Measurements from ENCODE around the gene SPRED2. TPM values are rescaled to one million over a fixed set of nuclear protein-coding genes. Genes with fewer than 3 reads are reported as not detected.

Gene SPRED2
- total and polyA plus RNA-seq, 2 of the 8 experiments (the other 6 are each of a cell fraction or from before 2014, with no cell fraction given): 15.3 to 22.5 TPM

GRCh38 chr2:65479524-65479923 is 47.1 kb upstream of the SPRED2 start:
- H3K4me3 ChIP-seq (ENCODE audit: extremely low read depth in 1 of 4, insufficient read depth in 2 of 4, low read depth in 3 of 4, low read length in 4 of 4): no peak overlapping the region
- H2BK15ac ChIP-seq (ENCODE audit: low read length): no peak overlapping the region
- H4K5ac ChIP-seq (ENCODE audit: insufficient read length, low read depth, low read length): no peak overlapping the region
- no peak overlapping the region for H4K8ac ChIP-seq (ENCODE audit: extremely low read depth, insufficient read depth, low read length)
- ChIA-PET CTCF (ENCODE audit: partially characterized antibody) (no interaction called here), POLR2A (ENCODE audit: partially characterized antibody) (no interaction called here)
- H3K56ac ChIP-seq (replicated peaks; ENCODE audit: insufficient read length, low read depth, low read length): no peak overlapping the region
- H4K91ac ChIP-seq (replicated peaks; ENCODE audit: insufficient read length, low read length): no peak overlapping the region
- no peaks in the 10 kb centered on the region for H3K79me1 ChIP-seq (ENCODE audit: low read depth, low read length)
- H3K23me2 ChIP-seq (ENCODE audit: low read depth, low read length): no peaks in the 10 kb centered on the region
- H3K14ac ChIP-seq (ENCODE audit: insufficient read length): no peak overlapping the region
- peaks cover 0 to 5% (median 0%) of the 10 kb centered on the region in 4 experiments; a peak in 1 of 7 replicates for H3K4me1 ChIP-seq (replicated peaks in 1 of 4; ENCODE audit: control insufficient read depth in 3 of 4, insufficient read depth in 4 of 4, low read length in 3 of 4)
- no peak for DNase-seq (ENCODE audit: low read depth in 1 of 2, low spot score in 2 of 2)
- H2AFZ ChIP-seq (ENCODE audit: low read length): no peak overlapping the region; the same call in 1 of the 2 replicates
- H3K4ac ChIP-seq (replicated peaks; ENCODE audit: insufficient read length, low read depth, low read length): no peak overlapping the region
- no peak overlapping the region for H3K27ac ChIP-seq (ENCODE audit: low read depth, low read length)
- FAIRE-seq: no peak
- no peaks in the 10 kb centered on the region for H3K36me3 ChIP-seq (ENCODE audit: control insufficient read depth in 2 of 4, insufficient read depth in 4 of 4, low read length in 3 of 4)
- H2AK5ac ChIP-seq (ENCODE audit: low read depth, low read length): no peak overlapping the region
- no peak overlapping the region for H3K18ac ChIP-seq (ENCODE audit: extremely low read depth, low read length)
- no peaks in the 10 kb centered on the region for H4K20me1 ChIP-seq (replicated peaks in 1 of 2; ENCODE audit: control insufficient read depth in 1 of 2, insufficient read depth in 2 of 2, low read length in 2 of 2)
- no peak overlapping the region for H2BK20ac ChIP-seq (ENCODE audit: low read length)
- H3K9ac ChIP-seq (replicated peaks in 1 of 4; ENCODE audit: extremely low read depth in 1 of 4, low read depth in 3 of 4, low read length in 3 of 4): no peak overlapping the region
- H3K79me2 ChIP-seq (ENCODE audit: control insufficient read depth in 1 of 2, insufficient read depth in 2 of 2, low read length in 2 of 2): no peaks in the 10 kb centered on the region
- no peak overlapping the region for H3K23ac ChIP-seq (ENCODE audit: insufficient read length)
- no peak overlapping the region for H2BK12ac ChIP-seq (ENCODE audit: low read depth, low read length)
- no peak overlapping the region for H2BK120ac ChIP-seq (replicated peaks; ENCODE audit: low read depth, low read length)
- peaks cover 0 to 3% (median 0%) of the 10 kb centered on the region in 4 experiments; a peak in 1 of 7 replicates for H3K27me3 ChIP-seq (replicated peaks in 1 of 4; ENCODE audit: control insufficient read depth in 3 of 4, extremely low read depth in 1 of 4, insufficient read depth in 3 of 4, low read length in 3 of 4)
- H3K9me3 ChIP-seq (ENCODE audit: insufficient read depth in 2 of 2, low read depth in 1 of 2, low read length in 1 of 2): no peaks in the 10 kb centered on the region
- H2BK5ac ChIP-seq (ENCODE audit: low read depth, low read length): no peak overlapping the region
- no peak overlapping the region for H3K4me2 ChIP-seq (ENCODE audit: insufficient read depth in 1 of 2, low read depth in 2 of 2, low read length in 2 of 2)
- 76% methylated on average over 12 of the region's 12 CpGs; no CpG with 5 or more reads in 1 of the 2 experiments for WGBS, 2 experiments (ENCODE audit: extremely low coverage in 1 of 2, insufficient coverage in 1 of 2, insufficient read length in 1 of 2, insufficient replicate concordance in 2 of 2, low coverage in 1 of 2, low lambda C conversion rate in 2 of 2, missing lambda C conversion rate in 1 of 2)
- TF ChIP-seq BACH1 (IDR thresholded peaks at IDR 0.05; ENCODE audit: low read length) (no peak), HDAC6 (IDR thresholded peaks at IDR 0.05; ENCODE audit: low read depth, low read length) (no peak)

Data from H1 (cell line).